HG02885 (cell line): ENCODE results near the gene NR3C1.

Experiments used
- ATAC-seq: cut with Tn5 transposase; IDR thresholded peaks from one replicate; pipeline ENCODE4 v1.9.1; 2021; ENCODE audit warnings: mild to moderate bottlenecking; ENCODE audit not compliant: unreplicated experiment, poor library complexity

Gene NR3C1

DNA sequence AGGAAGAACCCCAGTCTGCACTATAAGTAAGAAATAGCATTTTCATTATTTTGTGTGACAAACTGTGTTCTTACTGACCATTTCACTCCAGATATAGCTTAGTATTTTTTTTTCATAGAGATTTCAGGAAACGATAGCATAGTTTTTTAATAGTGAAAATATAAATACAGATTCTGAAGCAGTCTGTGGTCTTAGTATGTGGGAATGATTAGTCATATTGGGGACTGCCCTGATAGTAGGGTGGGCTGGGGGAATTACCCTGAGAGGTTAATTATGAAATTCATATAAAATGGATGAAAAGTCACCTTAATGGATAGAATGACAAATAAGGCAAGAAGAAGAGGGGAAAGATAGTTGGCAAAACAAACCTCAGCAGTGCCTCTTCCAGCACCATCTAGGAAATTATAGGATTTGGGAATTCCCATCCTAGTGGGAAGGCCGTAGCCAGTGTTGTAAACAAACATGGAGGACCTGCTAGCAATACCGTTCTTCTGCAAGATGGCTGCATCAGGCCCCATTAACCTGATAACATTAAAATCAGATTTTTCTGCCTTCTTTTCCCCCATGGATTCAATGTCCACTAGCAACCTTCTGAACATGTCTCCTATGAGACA is 23.7 kb upstream of the NR3C1 start:
- ATAC-seq, result peak; percentile 51

- peak; percentile 82 for ATAC-seq
Measured at GRCh38 chr5:143426437-143426991, 23.0 kb upstream of the NR3C1 start.

GRCh38 chr5:143425835-143426234 is 22.3 kb upstream of the NR3C1 start:
- no peak for ATAC-seq

DNA sequence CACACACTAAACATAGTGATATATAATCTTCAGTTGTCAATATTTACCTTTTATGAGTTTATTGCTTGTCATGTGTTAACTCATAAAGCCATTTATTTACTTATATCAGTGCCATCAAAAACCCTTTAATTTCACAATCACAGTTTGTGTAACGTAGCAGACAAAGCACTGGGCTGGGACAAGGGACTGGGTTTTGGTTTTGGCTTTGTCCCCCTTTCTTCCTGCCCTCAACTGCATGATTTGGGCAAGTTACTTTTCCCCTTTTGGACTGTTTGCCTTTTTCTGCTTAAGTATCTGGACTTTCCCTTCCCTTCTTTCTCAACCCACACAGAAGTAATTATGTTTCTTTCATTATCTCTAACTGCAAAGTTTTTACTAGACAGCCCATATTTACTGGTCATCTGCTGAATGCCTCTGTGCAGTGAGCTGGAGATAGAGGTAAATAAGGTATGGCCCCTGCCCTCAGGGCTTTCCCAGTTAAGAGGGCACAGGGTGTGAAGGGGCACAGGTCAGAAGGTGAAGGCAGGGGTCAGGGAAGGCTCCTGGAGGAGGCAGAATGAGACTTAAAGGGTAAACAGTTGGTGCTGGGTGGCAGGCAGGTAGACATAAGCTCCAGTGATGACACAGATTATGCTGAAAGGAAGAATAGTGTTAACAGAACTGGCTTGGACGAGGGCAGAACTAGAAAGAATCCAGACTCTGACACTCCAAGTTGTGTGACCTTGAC is 14.8 kb upstream of the NR3C1 start:
- ATAC-seq, result peak; percentile 67

DNA sequence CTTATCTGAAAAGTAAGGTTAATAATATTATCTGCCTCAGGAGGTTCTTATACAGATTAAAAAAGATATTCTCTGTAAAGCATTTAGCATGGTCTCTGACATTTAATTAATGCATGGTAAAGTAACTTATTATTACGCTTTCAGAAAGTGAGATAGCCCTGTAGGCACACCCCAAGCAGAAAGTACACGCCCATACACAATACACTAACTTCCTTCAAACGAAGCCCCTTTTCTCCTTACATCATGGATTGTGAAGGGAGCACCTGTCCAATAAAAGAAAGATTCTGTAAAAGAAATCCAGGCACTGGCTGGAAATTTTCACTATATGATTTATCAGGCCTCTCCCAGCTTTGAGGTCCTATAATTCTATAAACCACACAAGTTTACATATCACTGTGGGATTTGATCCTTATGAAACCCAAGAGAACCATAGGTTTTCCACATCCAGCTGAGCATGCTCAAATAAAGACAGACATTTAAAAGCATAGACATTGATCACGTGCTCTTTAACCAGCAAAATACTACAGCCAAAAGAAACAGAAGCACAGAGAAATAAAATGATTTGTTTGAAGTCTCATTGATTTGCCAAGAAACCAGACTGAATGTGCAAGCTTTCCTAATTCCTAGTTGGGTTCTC is 14.1 kb upstream of the NR3C1 start:
- no peak for ATAC-seq

DNA sequence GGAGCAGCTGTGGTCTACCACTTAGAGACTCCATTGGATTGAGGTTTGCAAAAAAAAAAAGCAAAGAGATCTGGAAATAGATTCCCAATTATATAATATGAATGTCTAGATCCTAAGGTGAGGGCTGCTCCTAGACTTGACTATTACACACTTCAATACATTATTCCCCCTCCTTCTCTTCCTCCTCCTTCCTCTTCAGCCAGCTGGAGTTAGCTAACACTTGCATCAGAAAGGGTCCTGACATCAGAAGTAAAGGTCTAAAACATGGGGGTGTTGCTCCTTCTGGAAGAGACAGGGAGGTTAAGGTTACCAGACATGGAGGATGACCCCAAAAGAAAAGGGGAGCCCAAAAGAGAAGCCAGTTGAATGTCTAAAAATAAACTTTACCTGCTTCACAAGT is 12.9 kb upstream of the NR3C1 start:
- no peak for ATAC-seq

- peak; percentile 75 for ATAC-seq
Measured at GRCh38 chr5:143413958-143414669, 10.6 kb upstream of the NR3C1 start.

GRCh38 chr5:143412661-143413342 is 9.3 kb upstream of the NR3C1 start:
- ATAC-seq, result no peak

DNA sequence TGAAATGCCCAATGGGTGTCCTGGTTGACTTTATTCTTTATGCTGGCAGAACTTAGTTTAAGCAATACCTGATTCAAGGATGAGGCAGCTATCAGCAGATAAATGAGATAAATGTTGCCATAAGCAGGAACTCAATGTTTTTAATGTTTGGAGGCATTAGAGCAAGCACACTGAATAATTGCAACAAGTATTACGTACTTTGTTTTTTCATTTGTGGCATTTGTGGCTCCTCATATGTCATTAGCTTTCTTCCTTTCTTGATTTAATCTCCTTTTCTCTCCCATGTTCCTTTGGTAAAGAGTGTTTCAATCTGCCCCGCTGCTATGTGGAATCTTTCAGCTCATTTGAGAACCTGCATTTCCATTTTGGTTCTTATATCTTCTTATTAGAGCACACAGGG is 6.4 kb upstream of the NR3C1 start:
- ATAC-seq, result no peak

GRCh38 chr5:143406408-143406807 is 2.9 kb upstream of the NR3C1 start:
- ATAC-seq, result no peak

DNA sequence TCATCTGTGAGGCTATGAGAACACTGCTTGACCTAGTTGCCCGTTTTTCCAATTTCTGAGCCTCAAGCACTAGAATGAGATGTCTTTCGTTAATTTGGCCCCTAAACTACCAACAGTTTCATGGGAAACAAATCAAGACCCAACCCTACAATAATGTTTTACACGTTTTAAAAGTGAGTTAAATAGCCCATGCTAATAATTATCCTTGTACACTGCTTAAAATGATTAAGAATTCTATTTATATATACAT is 2.3 kb upstream of the NR3C1 start:
- ATAC-seq, result no peak

GRCh38 chr5:143405063-143405848 is 1.8 kb upstream of the NR3C1 start:
- ATAC-seq, result peak; percentile 34

GRCh38 chr5:143404416-143405062 is 1.1 kb upstream of the NR3C1 start:
- ATAC-seq, result peak; percentile 19

DNA sequence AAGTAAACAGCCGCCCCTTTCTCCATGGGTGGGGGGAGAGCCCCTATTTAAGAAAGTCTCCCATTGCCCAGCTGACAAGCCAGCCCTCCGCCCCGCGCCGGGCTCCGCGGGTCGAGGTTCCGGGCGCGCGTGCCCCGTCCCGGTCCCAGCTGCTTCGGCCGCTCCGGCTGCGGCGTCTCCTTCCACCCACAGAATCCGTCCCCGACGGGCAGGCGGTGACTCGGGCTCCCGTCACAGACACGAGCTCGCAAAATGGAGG is 223 bp downstream of the NR3C1 start:
- no peak for ATAC-seq

- no peak for ATAC-seq
Measured at GRCh38 chr5:143402553-143403333, 743 bp downstream of the NR3C1 start.

GRCh38 chr5:143402017-143402552 is 1.4 kb downstream of the NR3C1 start:
- no peak for ATAC-seq

DNA sequence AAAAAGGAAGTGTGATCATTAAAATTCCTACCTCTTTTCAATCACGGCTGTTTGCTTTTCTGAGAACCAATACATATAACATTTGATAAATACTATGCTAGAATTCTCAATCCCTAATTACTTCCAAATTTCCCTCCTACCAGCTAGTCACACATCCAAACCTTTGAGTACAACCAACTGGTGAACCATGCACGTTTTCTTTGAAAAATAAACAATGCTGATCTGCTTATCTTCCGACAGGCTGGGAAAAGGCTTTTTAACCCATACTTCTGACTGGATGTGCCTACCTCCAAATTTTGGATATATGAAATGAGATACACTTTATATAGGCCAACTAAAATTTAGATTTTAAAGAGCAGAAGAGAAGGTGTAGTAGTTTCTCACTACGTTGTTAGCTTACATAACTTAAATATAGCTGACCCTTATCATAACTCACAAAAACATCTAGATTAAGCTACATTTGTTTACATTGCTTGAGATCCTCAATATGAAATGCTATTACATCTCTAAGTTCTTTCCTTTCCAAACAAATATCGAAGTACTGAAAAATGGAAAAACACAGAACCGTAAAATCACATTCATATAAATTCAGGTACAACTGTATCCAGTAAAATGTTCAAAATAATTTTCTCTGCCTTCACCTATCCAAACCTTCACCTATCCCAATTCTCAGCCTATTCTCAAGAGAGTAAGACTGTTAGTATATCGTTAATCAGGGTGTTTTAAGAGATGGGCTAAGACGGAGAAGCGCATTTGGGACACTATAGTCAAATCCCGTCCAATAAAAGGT is 2.1 kb downstream of the NR3C1 start:
- ATAC-seq, result no peak
